Measurements from ENCODE around the gene FAM120C.

DNA sequence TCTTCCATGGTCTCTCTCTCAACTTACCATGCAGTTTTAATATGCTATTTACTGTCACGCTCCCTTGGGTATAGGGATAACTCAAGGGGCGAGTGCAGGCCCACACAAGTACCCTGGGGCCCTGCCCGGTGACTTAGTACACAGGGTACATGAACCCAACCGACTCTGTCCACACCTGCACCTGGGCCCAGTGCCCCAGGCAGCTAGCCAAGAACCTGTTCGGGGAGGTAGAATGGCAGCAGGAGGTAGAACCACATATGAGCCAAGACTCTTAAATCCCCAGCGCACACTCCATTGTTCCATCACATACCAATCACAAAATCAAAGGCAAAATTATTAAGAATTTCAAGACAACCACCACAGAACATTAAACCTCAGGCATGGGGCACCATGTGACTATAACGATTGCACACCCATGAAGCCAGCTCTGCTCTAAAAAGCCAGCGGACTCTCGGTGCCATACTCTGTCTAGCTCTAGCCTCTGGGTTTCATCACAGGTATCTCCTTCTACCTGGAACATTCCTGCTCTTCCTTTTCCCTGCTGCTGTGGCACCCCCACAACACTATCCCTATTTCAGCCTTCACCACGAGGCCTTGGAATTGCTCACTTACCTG lies 153.4 kb downstream of the FAM120C start:
- TF ChIP-seq CTCF (IDR thresholded peaks at IDR 0.05) (peak in 1 of 6 experiments; percentile 8), POLR2A (IDR thresholded peaks at IDR 0.05) (no peak)

All from thyroid gland (tissue), 4 donors.